Mucosa of stomach (tissue), 1 donor: ENCODE data around the gene ZBTB3.
"Not testable (repeated sequence)": the region's sequence is repeated elsewhere in the genome, so short reads cannot be mapped to it uniquely, and the experiment has no call there.

ENCODE experiments used
- H3K27me3 ChIP-seq: one replicate; pipeline ENCODE4 v1.7.0; 2013; ENCODE audit warnings: mild to moderate bottlenecking, low read length; ENCODE audit not compliant: control insufficient read depth, insufficient read depth
- H3K36me3 ChIP-seq: one replicate; pipeline ENCODE4 v1.7.0; 2013; ENCODE audit warnings: low read length; ENCODE audit not compliant: control insufficient read depth, insufficient read depth
- H3K4me1 ChIP-seq: one replicate; pipeline ENCODE4 v1.7.0; 2013; ENCODE audit warnings: mild to moderate bottlenecking, low read length; ENCODE audit not compliant: control insufficient read depth, insufficient read depth
- H3K4me3 ChIP-seq: one replicate; pipeline ENCODE4 v1.7.0; 2013; ENCODE audit warnings: low read length
- H3K9ac ChIP-seq: one replicate; pipeline ENCODE4 v1.7.0; 2013; ENCODE audit warnings: mild to moderate bottlenecking, low read length, moderate library complexity
- H3K9me3 ChIP-seq: one replicate; pipeline ENCODE4 v1.7.0; 2013; ENCODE audit warnings: mild to moderate bottlenecking, low read length, moderate library complexity; ENCODE audit not compliant: control insufficient read depth
- donor health status: Pancreatic carcinoma.

Gene ZBTB3

GRCh38 chr11:62752177-62752785, 1.7 kb downstream of the ZBTB3 start:
- H3K4me1 ChIP-seq = peaks cover 34% of the 10 kb centered on the region
- no peak overlapping the region for H3K4me3 ChIP-seq
- H3K36me3 ChIP-seq = no peaks in the 10 kb centered on the region
- H3K9me3 ChIP-seq = no peaks in the 10 kb centered on the region
- no peaks in the 10 kb centered on the region for H3K27me3 ChIP-seq
- peak overlapping the region; percentile 67 for H3K9ac ChIP-seq

DNA sequence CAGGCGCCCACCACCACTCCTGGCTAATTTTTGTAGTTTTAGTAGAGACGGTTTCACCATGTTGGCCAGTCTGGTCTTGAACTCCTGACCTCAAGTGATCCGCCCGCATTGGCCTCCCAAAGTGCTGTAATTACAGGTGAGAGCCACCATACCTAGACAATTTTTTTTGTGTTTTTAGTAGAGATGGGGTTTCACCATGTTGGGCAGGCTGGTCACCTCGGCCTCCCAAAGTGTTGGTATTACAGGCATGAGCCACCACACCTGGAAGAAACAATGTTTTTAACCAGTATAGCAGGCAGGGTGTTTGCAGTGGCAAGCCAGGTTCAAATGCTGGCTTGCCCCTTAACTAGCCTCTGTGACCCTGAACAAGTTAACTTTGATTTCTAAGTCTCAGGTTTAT, 4.0 kb downstream of the ZBTB3 start:
- not testable (repeated sequence) for H3K27me3 ChIP-seq, H3K4me3 ChIP-seq, H3K9me3 ChIP-seq, H3K36me3 ChIP-seq
- H3K4me1 ChIP-seq = peaks cover 34% of the 10 kb centered on the region
- peak overlapping the region; percentile 28 for H3K9ac ChIP-seq

- H3K36me3 ChIP-seq = no peaks in the 10 kb centered on the region
These were observed 6.3 kb downstream of the ZBTB3 start for GRCh38 chr11:62747475-62748160.

DNA sequence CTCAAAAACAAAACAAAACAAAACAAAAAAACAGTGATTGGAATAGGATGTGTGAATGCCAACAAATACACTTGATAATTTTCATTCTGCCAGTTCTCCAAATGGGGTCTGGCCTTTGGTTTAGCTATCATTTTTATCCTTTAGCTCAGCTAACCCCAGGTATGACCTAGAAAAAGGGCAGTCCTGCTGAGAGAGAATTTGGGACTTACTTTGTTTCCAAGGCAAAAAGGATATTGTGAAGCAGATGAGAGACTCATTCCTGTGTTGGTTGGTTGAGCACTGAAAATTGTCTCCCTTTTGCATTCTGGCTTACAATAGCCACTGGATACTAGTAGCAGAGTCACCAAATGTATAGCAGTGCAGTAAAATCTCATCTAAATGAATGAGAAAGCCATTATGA, 16.8 kb downstream of the ZBTB3 start:
- Histone ChIP-seq H3K9ac (no peak overlapping the region), H3K9me3 (no peaks in the 10 kb centered on the region), H3K4me3 (no peak overlapping the region), H3K4me1 (no peaks in the 10 kb centered on the region), H3K27me3 (no peaks in the 10 kb centered on the region), H3K36me3 (peaks cover 7% of the 10 kb centered on the region)

More at GRCh38 chr11:62747475-62748160, 6.3 kb downstream of the ZBTB3 start:
- H3K4me3 ChIP-seq = no peak overlapping the region
- no peak overlapping the region for H3K9ac ChIP-seq
- H3K9me3 ChIP-seq = no peaks in the 10 kb centered on the region
- H3K4me1 ChIP-seq = peaks cover 25% of the 10 kb centered on the region
- H3K27me3 ChIP-seq = no peaks in the 10 kb centered on the region

DNA sequence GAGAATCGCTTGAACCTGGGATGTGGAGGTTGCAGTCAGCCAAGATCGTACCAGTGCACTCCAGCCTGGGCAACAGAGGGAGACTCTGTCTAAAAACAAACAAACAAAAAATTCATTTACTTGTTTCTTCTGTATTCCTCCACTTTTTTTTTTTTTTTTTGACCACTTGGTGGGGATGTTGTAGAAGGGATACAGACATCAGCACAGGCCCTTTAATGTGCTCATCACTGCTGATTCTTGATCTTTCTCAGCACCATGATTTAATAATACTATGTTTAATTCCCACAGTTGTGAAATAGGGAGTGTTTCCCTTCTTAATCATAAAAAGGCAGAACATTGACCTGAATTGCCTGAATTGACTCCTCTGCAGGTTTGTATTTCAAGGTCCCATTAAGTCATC, 21.1 kb downstream of the ZBTB3 start:
- Histone ChIP-seq H3K27me3 (no peaks in the 10 kb centered on the region), H3K36me3 (no peaks in the 10 kb centered on the region), H3K4me1 (peaks cover 5% of the 10 kb centered on the region), H3K9me3 (no peaks in the 10 kb centered on the region), H3K4me3 (no peak overlapping the region), H3K9ac (no peak overlapping the region)

GRCh38 chr11:62730076-62730475, 23.9 kb downstream of the ZBTB3 start:
- H3K36me3 ChIP-seq, H3K27me3 ChIP-seq, H3K9me3 ChIP-seq, H3K4me1 ChIP-seq, H3K9ac ChIP-seq: not testable (repeated sequence)
- H3K4me3 ChIP-seq = peak overlapping the region; percentile 9

GRCh38 chr11:62728171-62728988, 25.6 kb downstream of the ZBTB3 start, which contains the start of gene TTC9C:
TSS of gene TTC9C (plus strand) at chr11:62728486. CDS start at chr11:62728849, 363 bp downstream.
- Histone ChIP-seq H3K9ac (peak within 1 kb of the TSS; percentile 73), H3K9me3 (no peaks in the 10 kb centered on the region), H3K4me1 (peaks cover 16% of the 10 kb centered on the region), H3K4me3 (peak within 1 kb of the TSS; percentile 98), H3K36me3 (peaks cover 8% of the 10 kb centered on the region), H3K27me3 (no peaks in the 10 kb centered on the region)

DNA sequence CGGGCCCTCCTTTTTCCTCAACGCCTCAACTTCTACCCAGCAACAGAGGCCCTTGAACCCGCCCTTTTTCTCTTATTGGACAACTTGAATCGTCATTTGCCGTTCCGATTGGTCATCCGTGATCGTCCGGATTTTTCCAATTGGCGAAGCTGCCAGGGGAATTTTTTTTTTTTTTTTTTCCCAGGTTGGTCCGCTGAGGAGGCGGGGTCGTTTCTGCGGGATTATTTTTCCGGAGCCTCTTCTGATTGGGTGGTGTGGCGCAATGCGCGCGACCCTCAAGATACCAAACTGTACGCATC, 26.1 kb downstream of the ZBTB3 start:
- H3K4me3 ChIP-seq = peak overlapping the region; percentile 98
- peak overlapping the region; percentile 73 for H3K9ac ChIP-seq
- no peaks in the 10 kb centered on the region for H3K27me3 ChIP-seq
- peaks cover 10% of the 10 kb centered on the region for H3K36me3 ChIP-seq
- no peaks in the 10 kb centered on the region for H3K9me3 ChIP-seq
- H3K4me1 ChIP-seq = peaks cover 16% of the 10 kb centered on the region

DNA sequence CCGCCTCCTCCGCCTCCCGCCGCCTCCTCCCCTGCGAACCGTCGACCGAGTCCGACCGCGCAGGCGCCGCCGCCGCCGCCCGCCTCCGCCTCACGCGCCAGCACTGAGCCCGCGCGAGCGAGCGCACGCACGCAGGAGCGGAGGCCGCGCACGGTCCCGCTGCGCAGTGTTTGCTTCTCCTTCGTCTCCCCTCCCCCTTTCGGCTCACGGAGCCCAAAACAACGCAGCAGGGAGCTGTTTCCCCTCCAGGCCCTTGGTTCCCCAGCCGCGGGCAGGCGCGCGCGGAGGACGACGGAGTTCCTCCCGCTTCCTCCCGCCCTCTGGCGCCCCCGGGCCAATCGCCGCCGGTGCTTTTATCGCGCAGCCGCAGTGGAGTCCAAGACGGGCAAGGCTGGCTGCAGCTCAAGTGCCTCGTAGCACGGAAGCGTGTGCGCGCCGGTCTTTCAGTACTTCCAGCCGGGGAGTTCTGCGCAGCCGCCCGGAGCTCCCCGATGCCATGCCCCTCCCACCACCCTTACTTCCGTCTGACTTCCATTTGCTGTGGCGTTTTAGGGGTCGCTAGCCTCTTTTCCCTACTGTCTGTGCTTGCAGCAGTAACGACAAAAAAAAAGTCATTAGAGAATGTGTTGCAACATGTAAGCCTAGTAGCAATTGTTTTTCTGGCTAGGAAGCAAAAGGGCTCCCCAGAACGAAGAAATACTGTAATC, 26.6 kb downstream of the ZBTB3 start, which contains the start of gene HNRNPUL2:
HNRNPUL2 (minus strand) TSS at position 293 of the 707 bp plus-strand sequence. CDS start 301 bp downstream, outside the sequence.
- peaks cover 13% of the 10 kb centered on the region for H3K36me3 ChIP-seq
- peaks cover 16% of the 10 kb centered on the region for H3K4me1 ChIP-seq
- peak within 1 kb of the TSS; percentile 98 for H3K4me3 ChIP-seq
- H3K27me3 ChIP-seq = no peaks in the 10 kb centered on the region
- no peaks in the 10 kb centered on the region for H3K9me3 ChIP-seq
- H3K9ac ChIP-seq = peak within 1 kb of the TSS; percentile 73

- H3K27me3 ChIP-seq = no peaks in the 10 kb centered on the region
- H3K4me3 ChIP-seq = peak overlapping the region; percentile 98
- H3K4me1 ChIP-seq = peaks cover 16% of the 10 kb centered on the region
- H3K9me3 ChIP-seq = no peaks in the 10 kb centered on the region
- H3K36me3 ChIP-seq = peaks cover 17% of the 10 kb centered on the region
- H3K9ac ChIP-seq = peak overlapping the region; percentile 73
These were observed 27.1 kb downstream of the ZBTB3 start for GRCh38 chr11:62726915-62727164.

DNA sequence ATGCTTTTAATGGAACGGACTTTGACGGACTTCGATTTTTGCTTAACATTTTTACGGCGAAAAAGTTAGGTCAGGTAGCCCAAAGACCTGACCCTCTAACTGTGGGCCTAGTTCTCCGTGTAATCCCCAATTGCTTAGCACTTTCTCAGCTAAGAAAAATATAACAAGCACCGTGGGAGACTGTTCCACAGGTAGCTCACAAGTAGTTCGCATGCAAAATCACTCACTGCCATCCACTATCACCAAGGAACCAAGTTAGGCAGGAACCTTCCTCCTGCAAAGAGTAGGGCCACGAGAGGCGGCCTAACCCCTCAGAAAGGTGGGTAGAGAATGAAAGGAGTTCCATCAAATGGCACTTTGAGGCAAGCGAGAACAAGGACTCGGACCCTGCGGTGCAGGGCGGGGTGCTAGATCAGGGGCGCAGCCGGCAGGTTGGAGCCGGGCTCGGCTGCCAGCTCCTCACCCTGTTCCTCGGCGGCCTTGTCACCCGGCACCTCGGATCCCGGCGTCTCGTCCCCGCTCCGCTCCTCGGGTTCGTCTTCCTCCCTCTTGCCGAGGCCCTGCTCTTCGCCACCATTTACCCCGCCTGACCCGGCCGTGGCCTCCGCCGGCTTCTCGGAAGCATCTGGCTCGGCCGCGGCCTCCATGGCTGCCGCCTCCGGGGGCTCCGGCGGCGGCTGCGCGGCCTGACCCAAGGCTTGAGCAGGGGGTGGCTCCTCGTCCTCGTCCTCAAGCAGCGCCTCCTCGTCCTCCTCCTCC, 27.6 kb downstream of the ZBTB3 start:
- H3K4me3 ChIP-seq = peak overlapping the region; percentile 76
- H3K36me3 ChIP-seq = peaks cover 21% of the 10 kb centered on the region
- H3K4me1 ChIP-seq = peaks cover 16% of the 10 kb centered on the region
- H3K9me3 ChIP-seq = no peaks in the 10 kb centered on the region
- no peaks in the 10 kb centered on the region for H3K27me3 ChIP-seq
- peak overlapping the region; percentile 73 for H3K9ac ChIP-seq
